SK-N-SH (cell line): ENCODE data around the gene CLPX. TPM values are rescaled to one million over a fixed set of nuclear protein-coding genes. Genes with fewer than 3 reads are reported as not detected.
"Not testable (repeated sequence)": the region's sequence is repeated elsewhere in the genome, so short reads cannot be mapped to it uniquely, and the experiment has no call there.

ENCODE experiments used
- CTCF ChIA-PET: fragments of 300-600, 350-600 bp; formaldehyde crosslinking; extraction: SDS; loops from one replicate; lab custom pipeline; 2021; lab: Yijun Ruan, JAX
- POLR2A ChIA-PET: fragments of 350-600 bp; sonication (Branson Sonifier 250); formaldehyde crosslinking; extraction: SDS; loops from one replicate; lab custom pipeline; 2020; ENCODE audit warnings: antibody characterized with exemption, inconsistent platforms; lab: Yijun Ruan, JAX
- DNase-seq: peaks from one replicate; pipeline ENCODE4 v3.0.0; 2012
- H2AFZ ChIP-seq: fragments of 200-600 bp; sonication (generic); 2 replicates; pipeline ENCODE4 v1.8.1; 2016; ENCODE audit warnings: antibody characterized with exemption, mild to moderate bottlenecking, low read depth
- H3F3A ChIP-seq: fragments of 200-600 bp; sonication (generic); replicated peaks from 2 replicates; pipeline ENCODE3; 2016; ENCODE audit warnings: antibody characterized with exemption, mild to moderate bottlenecking; ENCODE audit not compliant: insufficient read depth
- H3K27ac ChIP-seq, 2 experiments: fragments of 200-500 bp in 1 of 2; fragments of 200-600 bp in 1 of 2; sonication (Bioruptor generic) in 1 of 2; sonication (generic), shearing (Covaris generic) in 1 of 2; 2 replicates each; pipeline versions ENCODE4 v1.5.1 to v1.6.1; 2014 to 2016; ENCODE audit warnings: low read depth in 2 of 2, inconsistent platforms in 1 of 2, low read length in 1 of 2, mild to moderate bottlenecking in 1 of 2, mixed read lengths in 1 of 2
- H3K27me3 ChIP-seq: fragments of 200-600 bp; sonication (generic), shearing (Covaris generic); 2 replicates; pipeline ENCODE4 v1.6.1; 2016; ENCODE audit warnings: mixed run types; ENCODE audit not compliant: insufficient read depth
- H3K36me3 ChIP-seq, 2 experiments: fragments of 200-500 bp in 1 of 2; fragments of 200-600 bp in 1 of 2; sonication (Bioruptor generic) in 1 of 2; sonication (generic) in 1 of 2; replicated peaks in 1 of 2; 2 replicates each; pipeline versions ENCODE3 to v1.5.1; 2014 to 2016; ENCODE audit warnings: low read length in 1 of 2, mild to moderate bottlenecking in 1 of 2; ENCODE audit not compliant: insufficient read depth in 2 of 2, control insufficient read depth in 1 of 2
- H3K4me1 ChIP-seq, 2 experiments: fragments of 200-500 bp in 1 of 2; fragments of 200-600 bp in 1 of 2; sonication (Bioruptor generic) in 1 of 2; sonication (generic), shearing (Covaris generic) in 1 of 2; 2 replicates each; pipeline versions ENCODE4 v1.5.1 to v1.6.1; 2014 to 2016; ENCODE audit warnings: low read depth in 1 of 2, low read length in 1 of 2, mixed run types in 1 of 2; ENCODE audit not compliant: insufficient read depth in 2 of 2, control insufficient read depth in 1 of 2
- H3K4me2 ChIP-seq: fragments of 200-600 bp; sonication (generic), shearing (Covaris generic); 2 replicates; pipeline ENCODE4 v1.6.1; 2017; ENCODE audit warnings: mixed run types
- H3K4me3 ChIP-seq, 2 experiments: fragments of 200-500 bp in 1 of 2; fragments of 200-600 bp in 1 of 2; sonication (Bioruptor generic) in 1 of 2; sonication (generic), shearing (Covaris generic) in 1 of 2; 2 replicates each; pipeline versions ENCODE4 v1.5.1 to v1.8.1; 2014 to 2016; ENCODE audit warnings: low read depth in 2 of 2, inconsistent platforms in 1 of 2, low read length in 1 of 2, mild to moderate bottlenecking in 1 of 2, mixed read lengths in 1 of 2, moderate library complexity in 1 of 2
- H3K79me2 ChIP-seq: fragments of 200-600 bp; sonication (generic); 2 replicates; pipeline ENCODE4 v1.8.1; 2017; ENCODE audit warnings: mild to moderate bottlenecking; ENCODE audit not compliant: insufficient read depth
- H3K9ac ChIP-seq: fragments of 200-600 bp; sonication (generic); 2 replicates; pipeline ENCODE4 v1.6.1; 2017; ENCODE audit warnings: mixed run types
- H3K9me2 ChIP-seq: fragments of 200-600 bp; sonication (generic); 2 replicates; pipeline ENCODE4 v1.6.1; 2017; ENCODE audit warnings: mixed run types
- H3K9me3 ChIP-seq: fragments of 200-600 bp; sonication (generic); 2 replicates; pipeline ENCODE4 v1.6.1; 2017; ENCODE audit warnings: mixed run types, mild to moderate bottlenecking, moderate library complexity
- H4K20me1 ChIP-seq: fragments of 200-600 bp; sonication (generic); 2 replicates; pipeline ENCODE4 v1.6.1; 2017; ENCODE audit warnings: mild to moderate bottlenecking, mixed run types; ENCODE audit not compliant: insufficient read depth
- CHD2 ChIP-seq: fragments of 150-350 bp; IDR thresholded peaks from 2 replicates; pipeline ENCODE4 v1.6.1; 2018; ENCODE audit warnings: low read length; ENCODE audit not compliant: partially characterized antibody
- ELF1 ChIP-seq: IDR thresholded peaks from 2 replicates; pipeline ENCODE4 v1.4.0; 2012
- EZH2phosphoT487 ChIP-seq: fragments of 200-600 bp; sonication (generic); IDR thresholded peaks from 2 replicates; pipeline ENCODE4 v1.6.1; 2017; ENCODE audit warnings: low read depth, mixed run types, mild to moderate bottlenecking, antibody characterized with exemption, moderate library complexity, borderline replicate concordance
- FOSL2 ChIP-seq: IDR thresholded peaks from 2 replicates; pipeline ENCODE4 v1.4.0; 2012; ENCODE audit warnings: low read depth, mild to moderate bottlenecking, moderate library complexity, borderline replicate concordance
- FOXJ3 ChIP-seq: sonication (generic); formaldehyde crosslinking; IDR thresholded peaks from 2 replicates; pipeline ENCODE4 v1.5.1; 2020; ENCODE audit warnings: mild to moderate bottlenecking, missing genetic modification reagents
- FOXM1 ChIP-seq: IDR thresholded peaks from 2 replicates; pipeline ENCODE4 v1.4.0; 2012; ENCODE audit warnings: low read depth, mild to moderate bottlenecking
- GATA2 ChIP-seq: sonication (generic); formaldehyde crosslinking; IDR thresholded peaks from 2 replicates; pipeline ENCODE4 v1.5.0; 2020; ENCODE audit warnings: mild to moderate bottlenecking, missing genetic modification reagents
- MAX ChIP-seq: IDR thresholded peaks from 2 replicates; pipeline ENCODE4 v1.4.0; 2012; ENCODE audit warnings: low read depth
- POLR2AphosphoS5 ChIP-seq: IDR thresholded peaks from 2 replicates; pipeline ENCODE4 v1.6.1; 2012; ENCODE audit warnings: low read depth, low read length
- RCOR1 ChIP-seq: fragments of 150-350 bp; IDR thresholded peaks from 2 replicates; pipeline ENCODE4 v1.6.1; 2017; ENCODE audit warnings: antibody characterized with exemption, low read length
- RXRA ChIP-seq: IDR thresholded peaks from 2 replicates; pipeline ENCODE4 v1.4.0; 2012; ENCODE audit warnings: low read depth, mild to moderate bottlenecking, borderline replicate concordance
- SMC3 ChIP-seq: IDR thresholded peaks from 2 replicates; pipeline ENCODE4 v1.6.1; 2012; ENCODE audit warnings: low read depth, low read length, improper control_type of control experiment
- TAF1 ChIP-seq: IDR thresholded peaks from 2 replicates; pipeline ENCODE4 v1.6.1; 2012; ENCODE audit warnings: low read depth, mild to moderate bottlenecking, low read length, moderate library complexity, borderline replicate concordance
- TEAD4 ChIP-seq: IDR thresholded peaks from 2 replicates; pipeline ENCODE4 v1.4.0; 2012; ENCODE audit warnings: mild to moderate bottlenecking, borderline replicate concordance; ENCODE audit not compliant: insufficient read depth
- USF2 ChIP-seq: fragments of 150-350 bp; IDR thresholded peaks from 2 replicates; pipeline ENCODE4 v1.6.1; 2017; ENCODE audit warnings: antibody characterized with exemption, low read length, low read depth, borderline replicate concordance
- YY1 ChIP-seq: IDR thresholded peaks from 2 replicates; pipeline ENCODE4 v1.4.0; 2012; ENCODE audit warnings: low read depth, mild to moderate bottlenecking
- ZBTB33 ChIP-seq: IDR thresholded peaks from 2 replicates; pipeline ENCODE4 v1.4.0; 2012; ENCODE audit warnings: low read depth, borderline replicate concordance
- WGBS: methylation state at CpG from one replicate; pipeline ENCODE4 v1.1.6; 2017; ENCODE audit warnings: low lambda C conversion rate; 5-methylcytosine and 5-hydroxymethylcytosine counted together
- polyA plus RNA-seq, 3 experiments: library from polyadenylated mRNA; depleted of rRNA; stranded (reverse); fragments of >200 nt; gene quantifications; 2 replicates each; pipeline ENCODE4 v1.2.3, GENCODE V29; 2012
- TF ChIP-seq, protein P1 (sequence below): IDR thresholded peaks from 2 replicates; pipeline ENCODE4; 2012

The CLPX gene
- polyA plus RNA-seq, 1 of the 3 experiments (the other 2 are of a cell fraction) = 12.9 TPM

DNA sequence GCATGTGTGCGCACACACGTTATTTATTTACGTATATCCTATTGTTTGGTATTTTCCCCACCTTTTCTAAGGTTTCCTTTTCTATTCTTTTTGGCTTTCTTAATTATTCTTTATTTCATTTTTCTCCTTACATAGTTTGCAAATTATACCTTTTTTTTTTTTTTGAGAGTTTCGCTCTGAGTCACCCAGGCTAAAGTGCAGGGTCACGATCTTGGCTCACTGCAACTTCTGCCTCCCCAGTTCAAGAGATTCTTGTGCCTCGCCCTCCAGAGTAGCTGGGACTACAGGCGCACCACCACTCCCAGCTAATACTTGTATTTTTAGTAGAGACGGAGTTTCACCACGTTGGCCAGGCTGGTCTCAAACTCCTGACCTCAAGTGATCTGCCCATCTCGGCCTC is 46.2 kb upstream of the CLPX start (continued):
- TF ChIP-seq ZBTB33 (no peak), USF2 (no peak), CHD2 (no peak), MAX (no peak)

GRCh38 chr15:65226901-65227300 is 41.8 kb upstream of the CLPX start:
- H4K20me1 ChIP-seq, DNase-seq, H3K9me2 ChIP-seq, POLR2A ChIA-PET, CTCF ChIA-PET, H3K4me2 ChIP-seq, H3K9me3 ChIP-seq, H3K79me2 ChIP-seq, H3K27ac ChIP-seq, H2AFZ ChIP-seq, H3K36me3 ChIP-seq, H3K4me1 ChIP-seq, H3F3A ChIP-seq, H3K4me3 ChIP-seq, H3K27me3 ChIP-seq, H3K9ac ChIP-seq: not testable (repeated sequence)
- WGBS = 80% methylated on average over 2 of the region's 10 CpGs

- H2AFZ ChIP-seq = no peak overlapping the region
- H3K4me3 ChIP-seq = no peak overlapping the region
- H3K4me1 ChIP-seq = no peaks in the 10 kb centered on the region
- no peaks in the 10 kb centered on the region for H3K79me2 ChIP-seq
- TF ChIP-seq USF2 (no peak), ELF1 (no peak), FOSL2 (no peak), YY1 (no peak), SMC3 (no peak), POLR2AphosphoS5 (no peak), RXRA (no peak), FOXJ3 (CRISPR knock-in tag) (no peak), TEAD4 (no peak), GATA2 (no peak), ZBTB33 (no peak), FOXM1 (no peak), RCOR1 (no peak), EZH2phosphoT487 (no peak), TAF1 (no peak)
- TF ChIP-seq, protein P1, sequence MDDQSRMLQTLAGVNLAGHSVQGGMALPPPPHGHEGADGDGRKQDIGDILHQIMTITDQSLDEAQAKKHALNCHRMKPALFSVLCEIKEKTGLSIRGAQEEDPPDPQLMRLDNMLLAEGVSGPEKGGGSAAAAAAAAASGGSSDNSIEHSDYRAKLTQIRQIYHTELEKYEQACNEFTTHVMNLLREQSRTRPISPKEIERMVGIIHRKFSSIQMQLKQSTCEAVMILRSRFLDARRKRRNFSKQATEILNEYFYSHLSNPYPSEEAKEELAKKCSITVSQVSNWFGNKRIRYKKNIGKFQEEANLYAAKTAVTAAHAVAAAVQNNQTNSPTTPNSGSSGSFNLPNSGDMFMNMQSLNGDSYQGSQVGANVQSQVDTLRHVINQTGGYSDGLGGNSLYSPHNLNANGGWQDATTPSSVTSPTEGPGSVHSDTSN = no peak
- H3K9ac ChIP-seq = no peak overlapping the region
- ChIA-PET CTCF (no interaction called here), POLR2A (no interaction called here)
- no peak overlapping the region for H3K4me2 ChIP-seq
- no peak for DNase-seq
- H3K36me3 ChIP-seq = no peaks in the 10 kb centered on the region
- no peaks in the 10 kb centered on the region for H3K9me3 ChIP-seq
- H4K20me1 ChIP-seq = no peaks in the 10 kb centered on the region
- no peak overlapping the region for H3K27ac ChIP-seq
- no peaks in the 10 kb centered on the region for H3K27me3 ChIP-seq
- 100% methylated on average over 3 of the region's 3 CpGs for WGBS
- no peaks in the 10 kb centered on the region for H3F3A ChIP-seq
- H3K9me2 ChIP-seq = no peaks in the 10 kb centered on the region
Observed at GRCh38 chr15:65226221-65226620, 41.1 kb upstream of the CLPX start.
